Activated CD8-positive, alpha-beta T cell treated with anti-CD3 and anti-CD28 coated beads, Interleukin-2, amount 10 ng/mL, durations not matched to agents 7 days and 5 days (primary cell): Measurements from ENCODE around the gene PCSK1N. TPM values are rescaled to one million over a fixed set of nuclear protein-coding genes. Genes with fewer than 3 reads are reported as not detected.

Experiments
- ATAC-seq: fragments of 150-1000 bp; cut with Tn5 transposase; one replicate; pipeline ENCODE4 v1.10.0; 2021; ENCODE audit warnings: moderate library complexity
- CTCF ChIA-PET: fragments of 350-600 bp; sonication (Branson Sonifier 250); formaldehyde crosslinking; loops from one replicate; lab custom pipeline; 2021; ENCODE audit warnings: antibody characterized with exemption; lab: Charles Lee
- POLR2A ChIA-PET: fragments of 350-600 bp; sonication (Branson Sonifier 250); formaldehyde crosslinking; loops from one replicate; lab custom pipeline; 2021; ENCODE audit warnings: antibody characterized with exemption; lab: Charles Lee
- DNase-seq: peaks from one replicate; pipeline ENCODE4 v3.0.0-alpha.2; 2020
- H3K27ac Mint-ChIP-seq: one replicate; pipeline ENCODE4 v1.8.0; 2021; ENCODE audit warnings: mild to moderate bottlenecking, mixed read lengths
- H3K27me3 Mint-ChIP-seq: one replicate; pipeline ENCODE4 v1.8.0; 2021; ENCODE audit warnings: low read depth, mixed read lengths
- H3K36me3 Mint-ChIP-seq: one replicate; pipeline ENCODE4 v1.8.0; 2021; ENCODE audit warnings: low read depth, mixed read lengths
- H3K4me1 Mint-ChIP-seq: one replicate; pipeline ENCODE4 v1.8.0; 2021; ENCODE audit warnings: low read depth, mixed read lengths
- H3K4me3 Mint-ChIP-seq: one replicate; pipeline ENCODE4 v1.8.0; 2021; ENCODE audit warnings: mild to moderate bottlenecking, mixed read lengths
- H3K9me3 Mint-ChIP-seq: one replicate; pipeline ENCODE4 v1.8.0; 2022; ENCODE audit warnings: mixed read lengths; ENCODE audit not compliant: insufficient read depth
- total RNA-seq, 2 experiments: library from RNA; stranded (reverse); gene quantifications; one replicate each; pipeline ENCODE4 v1.2.3, GENCODE V29; 2021

The PCSK1N gene
- total RNA-seq, 2 experiments from 2014 or later: not detected

- Mint-ChIP-seq H3K27me3 (peaks cover 6% of the 10 kb centered on the region), H3K4me1 (peaks cover 16% of the 10 kb centered on the region), H3K36me3 (no peaks in the 10 kb centered on the region), H3K9me3 (no peaks in the 10 kb centered on the region), H3K27ac (no peak overlapping the region), H3K4me3 (no peak overlapping the region)
- DNase-seq (no peak), ATAC-seq (no peak)
- ChIA-PET POLR2A (no interaction called here), CTCF (no interaction called here)
Measured at GRCh38 chrX:48785540-48786214, 49.7 kb downstream of the PCSK1N start.

GRCh38 chrX:48785186-48785539 is 50.2 kb downstream of the PCSK1N start:
- Mint-ChIP-seq H3K4me1 (peaks cover 15% of the 10 kb centered on the region), H3K27ac (no peak overlapping the region)

GRCh38 chrX:48784726-48785125 is 50.7 kb downstream of the PCSK1N start:
- Mint-ChIP-seq H3K27ac (no peak overlapping the region), H3K27me3 (peaks cover 6% of the 10 kb centered on the region), H3K4me3 (no peak overlapping the region), H3K36me3 (no peaks in the 10 kb centered on the region), H3K4me1 (peaks cover 10% of the 10 kb centered on the region), H3K9me3 (no peaks in the 10 kb centered on the region)
- ATAC-seq (no peak), DNase-seq (no peak)
- ChIA-PET POLR2A (no interaction called here), CTCF (no interaction called here)

More at GRCh38 chrX:48785186-48785539, 50.2 kb downstream of the PCSK1N start:
- POLR2A ChIA-PET: no interaction called here
- no peak overlapping the region for H3K4me3 Mint-ChIP-seq
- CTCF ChIA-PET: no interaction called here
- ATAC-seq: no peak
- no peaks in the 10 kb centered on the region for H3K9me3 Mint-ChIP-seq
- no peaks in the 10 kb centered on the region for H3K36me3 Mint-ChIP-seq
- DNase-seq: no peak
- peaks cover 6% of the 10 kb centered on the region for H3K27me3 Mint-ChIP-seq

GRCh38 chrX:48782795-48783194 is 52.6 kb downstream of the PCSK1N start:
- Mint-ChIP-seq H3K27me3 (peaks cover 12% of the 10 kb centered on the region), H3K36me3 (no peaks in the 10 kb centered on the region), H3K4me1 (no peaks in the 10 kb centered on the region), H3K4me3 (no peak overlapping the region), H3K27ac (no peak overlapping the region), H3K9me3 (no peaks in the 10 kb centered on the region)
- CTCF ChIA-PET: no interaction called here
- DNase-seq (no peak), ATAC-seq (no peak)
- POLR2A ChIA-PET: no interaction called here

- Mint-ChIP-seq H3K27me3 (peaks cover 14% of the 10 kb centered on the region), H3K36me3 (no peaks in the 10 kb centered on the region), H3K4me3 (no peak overlapping the region), H3K4me1 (no peaks in the 10 kb centered on the region), H3K9me3 (no peaks in the 10 kb centered on the region), H3K27ac (no peak overlapping the region)
- ChIA-PET POLR2A (no interaction called here), CTCF (no interaction called here)
- ATAC-seq (no peak), DNase-seq (no peak)
Measured at GRCh38 chrX:48782216-48782615, 53.2 kb downstream of the PCSK1N start.

GRCh38 chrX:48781705-48782104 is 53.7 kb downstream of the PCSK1N start:
- no peaks in the 10 kb centered on the region for H3K9me3 Mint-ChIP-seq
- H3K4me1 Mint-ChIP-seq: no peaks in the 10 kb centered on the region
- CTCF ChIA-PET: no interaction called here
- no peak overlapping the region for H3K27ac Mint-ChIP-seq
- no peak for ATAC-seq
- H3K27me3 Mint-ChIP-seq: peaks cover 15% of the 10 kb centered on the region
- no peaks in the 10 kb centered on the region for H3K36me3 Mint-ChIP-seq
- POLR2A ChIA-PET: no interaction called here
- no peak overlapping the region for H3K4me3 Mint-ChIP-seq
- no peak for DNase-seq

Other genes with a start within 250 kb of the PCSK1N start
- gene WDR13, start 238.1 kb downstream of the PCSK1N start, total RNA-seq: 10 to 100 TPM; 37.6 to 43.7 TPM
- gene WAS, start 151.8 kb downstream of the PCSK1N start, total RNA-seq: 100 to 1,000 TPM; 134 to 164 TPM
- gene SUV39H1, start 138.9 kb downstream of the PCSK1N start, total RNA-seq: 10 to 100 TPM; 33.2 to 35.3 TPM
- gene GLOD5, start 73.9 kb downstream of the PCSK1N start, total RNA-seq: not detected
- not detected for gene GATA1, start 49.0 kb downstream of the PCSK1N start, total RNA-seq
- gene HDAC6, start 33.5 kb downstream of the PCSK1N start, total RNA-seq: 10 to 100 TPM; 77.3 to 88.9 TPM
- not detected for gene ERAS, start 9.1 kb downstream of the PCSK1N start, total RNA-seq
- gene TIMM17B, start 62.2 kb upstream of the PCSK1N start, total RNA-seq: 10 to 100 TPM; 41.6 to 44.1 TPM
- 10 to 100 TPM; 63.9 to 70.8 TPM for gene PQBP1, start 62.3 kb upstream of the PCSK1N start, total RNA-seq
- 10 to 100 TPM; 14.8 to 15.3 TPM for gene SLC35A2, start 76.0 kb upstream of the PCSK1N start, total RNA-seq
- gene PIM2, start 83.4 kb upstream of the PCSK1N start, total RNA-seq: 10 to 100 TPM; 51.3 to 53.6 TPM
- gene OTUD5, start 122.0 kb upstream of the PCSK1N start, total RNA-seq: 10 to 100 TPM; 40.0 to 41.7 TPM
- 1 to 10 TPM; 3.5 to 4.6 TPM for gene KCND1, start 136.2 kb upstream of the PCSK1N start, total RNA-seq
- 10 to 100 TPM; 81.8 to 82.7 TPM for gene GRIPAP1, start 166.7 kb upstream of the PCSK1N start, total RNA-seq
- 10 to 100 TPM; 17.6 to 18.2 TPM for gene TFE3, start 207.7 kb upstream of the PCSK1N start, total RNA-seq
- gene CCDC120, start 223.4 kb upstream of the PCSK1N start, total RNA-seq: 1 to 10 TPM; 5.0 to 5.4 TPM
- gene PRAF2, start 238.4 kb upstream of the PCSK1N start, total RNA-seq: 10 to 100 TPM; 19.7 to 22.6 TPM
- gene WDR45, start 244.3 kb upstream of the PCSK1N start, total RNA-seq: 10 to 100 TPM; 29.1 to 29.4 TPM